GM04503 (cell line): Measurements from ENCODE around the gene MYO1C.
"Not testable (repeated sequence)": the region's sequence is repeated elsewhere in the genome, so short reads cannot be mapped to it uniquely, and the experiment has no call there.

Experiments
- DNase-seq: peaks from one replicate; pipeline ENCODE4 v3.0.0-alpha.2; 2012; ENCODE audit warnings: low read depth

Gene MYO1C

DNA sequence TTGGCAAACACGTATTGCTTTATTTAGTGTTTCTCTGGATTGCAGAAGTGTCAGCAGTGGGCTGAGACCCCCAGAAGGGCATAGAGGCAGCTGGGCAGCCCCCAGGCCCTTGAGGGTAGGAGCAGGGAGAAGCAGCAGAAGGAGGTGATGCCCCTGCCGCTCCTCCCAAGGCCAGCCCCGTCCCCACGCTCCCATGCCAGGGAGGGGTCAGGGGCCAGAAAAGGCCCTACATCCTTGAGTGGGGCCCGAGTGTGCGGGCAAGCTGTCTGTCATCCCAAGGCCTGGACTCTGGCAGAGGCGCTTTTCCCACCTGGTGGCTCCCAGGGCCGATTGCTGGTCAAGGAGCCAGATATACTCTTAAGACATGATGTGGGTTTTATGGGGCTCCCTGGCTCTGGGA is 28.3 kb downstream of the MYO1C start:
- DNase-seq, result no peak

- DNase-seq, result no peak
These were observed 30.0 kb downstream of the MYO1C start for GRCh38 chr17:1462164-1463112.

GRCh38 chr17:1461198-1461944 is 31.1 kb downstream of the MYO1C start:
- no peak for DNase-seq

DNA sequence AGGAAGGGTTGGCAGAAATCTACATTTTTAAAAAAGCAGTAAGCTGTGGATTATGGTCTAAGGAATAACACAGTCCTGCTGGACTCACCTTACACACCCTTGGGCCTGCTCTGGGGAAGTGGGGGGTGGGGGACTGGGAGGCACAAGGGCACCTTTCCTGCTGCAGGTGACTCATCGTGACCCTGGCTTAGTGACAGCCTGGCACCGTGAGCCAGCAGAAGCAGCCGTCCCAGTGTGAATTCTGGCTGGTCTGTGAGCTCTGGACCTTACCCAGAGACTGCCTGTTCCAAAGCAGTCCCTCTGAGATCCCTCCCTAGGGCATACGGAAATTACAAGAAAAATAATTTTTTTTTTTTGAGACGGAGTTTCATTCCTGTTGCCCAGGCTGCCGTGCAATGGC is 32.3 kb downstream of the MYO1C start:
- no peak for DNase-seq

DNA sequence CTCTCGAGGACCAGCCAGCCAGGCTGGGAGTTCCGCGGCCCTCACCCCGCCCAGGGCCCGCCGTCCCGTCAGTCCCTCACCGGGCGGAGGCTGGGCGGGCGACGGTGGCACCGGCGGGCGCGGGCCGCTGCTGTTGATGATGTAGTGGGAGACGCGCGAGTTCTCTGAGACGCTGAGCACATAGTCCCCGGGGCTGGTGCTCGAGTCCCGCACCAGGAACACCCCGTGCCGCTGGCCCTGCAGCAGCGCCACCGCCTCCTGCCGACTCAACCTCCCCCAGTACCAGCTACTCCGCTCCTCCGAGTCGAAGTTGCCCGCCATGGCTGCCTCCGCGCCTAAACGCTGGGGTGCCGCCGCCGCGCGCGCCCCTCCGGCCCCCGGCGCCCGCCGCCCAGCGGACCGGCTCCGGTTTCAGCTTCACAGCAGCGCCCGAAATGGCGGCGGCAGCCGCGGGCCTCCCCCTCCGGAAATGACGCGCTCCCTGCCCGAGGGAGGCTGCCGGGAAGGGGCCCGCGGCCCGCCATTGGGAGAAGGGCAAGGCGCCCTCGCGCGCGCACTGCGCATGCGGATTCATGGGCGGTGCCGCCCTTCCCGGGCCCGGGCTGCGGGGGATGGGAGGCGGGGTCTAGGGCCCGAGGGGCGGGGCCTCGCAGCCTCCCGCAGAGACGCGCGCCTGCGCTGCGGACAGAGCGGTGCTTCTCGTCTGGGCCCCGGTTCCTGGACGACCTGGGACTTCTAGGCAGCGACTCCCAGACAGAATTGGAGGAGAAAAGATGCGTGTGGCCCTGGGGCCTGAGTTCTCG is 36.5 kb downstream of the MYO1C start, which contains the start of gene CRK:
Gene CRK (minus strand): TSS at position 436 of the 803 bp plus-strand sequence. CDS start 115 bp downstream, at position 321.
- peak; percentile 65 for DNase-seq

- DNase-seq, result peak; percentile 37
These were observed 37.1 kb downstream of the MYO1C start for GRCh38 chr17:1455291-1455796.

- no peak for DNase-seq
These were observed 37.9 kb downstream of the MYO1C start for GRCh38 chr17:1454541-1454940.

DNA sequence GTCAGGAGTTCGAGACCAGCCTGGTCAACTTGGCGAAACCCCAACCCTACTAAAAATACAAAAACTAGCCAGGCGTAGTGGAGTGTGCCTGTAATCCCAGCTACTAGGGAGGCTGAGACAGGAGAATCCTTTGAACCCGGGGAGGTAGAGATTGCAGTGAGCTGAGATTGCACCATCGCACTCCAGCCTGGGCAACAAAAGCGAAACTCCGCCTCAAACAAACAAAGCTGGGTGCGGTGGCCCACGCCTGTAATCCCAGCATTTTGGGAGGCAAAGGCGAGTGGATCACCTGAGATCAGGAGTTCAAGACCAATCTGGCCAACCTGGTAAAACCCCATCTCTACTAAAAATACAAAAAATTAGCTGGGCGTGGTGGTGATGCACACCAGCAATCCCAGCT is 38.8 kb downstream of the MYO1C start:
- DNase-seq, result not testable (repeated sequence)

- no peak for DNase-seq
These were observed 39.6 kb downstream of the MYO1C start for GRCh38 chr17:1452836-1453235.

DNA sequence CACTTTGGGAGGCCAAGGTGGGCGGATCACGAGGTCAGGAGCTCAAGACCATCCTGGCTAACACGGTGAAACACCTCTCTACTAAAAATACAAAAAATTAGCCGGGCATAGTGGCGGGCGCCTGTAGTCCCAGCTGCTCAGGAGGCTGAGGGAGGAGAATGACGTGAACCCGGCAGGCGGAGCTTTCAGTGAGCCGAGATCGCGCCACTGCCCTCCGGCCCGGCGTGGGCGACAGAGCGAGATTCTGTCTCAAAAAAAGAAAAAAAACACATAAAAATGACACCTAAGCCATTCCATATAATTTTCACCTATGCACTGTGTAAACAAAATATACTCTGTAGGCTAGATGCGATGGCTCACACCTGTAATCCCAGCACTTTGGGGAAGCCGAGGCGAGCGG is 42.2 kb downstream of the MYO1C start:
- DNase-seq, result not testable (repeated sequence)

GRCh38 chr17:1449412-1449967 is 43.0 kb downstream of the MYO1C start:
- DNase-seq, result no peak

GRCh38 chr17:1447052-1447451 is 45.4 kb downstream of the MYO1C start:
- no peak for DNase-seq

DNA sequence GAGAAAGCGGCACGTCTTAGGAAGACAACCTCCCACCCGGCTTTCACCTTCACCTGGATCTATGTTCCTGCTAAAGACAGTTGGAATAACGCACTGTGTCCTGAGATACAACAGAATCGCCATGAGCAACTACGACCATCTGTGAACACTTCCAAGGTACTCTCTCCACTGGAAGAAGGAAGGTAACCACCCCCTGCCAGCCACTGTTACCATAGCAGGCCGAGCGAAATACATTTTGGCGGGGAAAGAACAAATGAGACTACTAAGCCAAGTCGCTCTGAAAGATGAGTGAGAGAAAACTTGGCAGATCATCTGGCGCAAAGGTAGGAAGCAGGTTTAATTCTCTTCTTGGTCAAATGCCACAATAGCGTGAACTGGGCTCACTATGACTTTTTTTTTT is 46.3 kb downstream of the MYO1C start:
- no peak for DNase-seq

- DNase-seq, result not testable (repeated sequence)
These were observed 46.8 kb downstream of the MYO1C start for GRCh38 chr17:1445695-1446094.

GRCh38 chr17:1442721-1443120 is 49.8 kb downstream of the MYO1C start:
- not testable (repeated sequence) for DNase-seq

DNA sequence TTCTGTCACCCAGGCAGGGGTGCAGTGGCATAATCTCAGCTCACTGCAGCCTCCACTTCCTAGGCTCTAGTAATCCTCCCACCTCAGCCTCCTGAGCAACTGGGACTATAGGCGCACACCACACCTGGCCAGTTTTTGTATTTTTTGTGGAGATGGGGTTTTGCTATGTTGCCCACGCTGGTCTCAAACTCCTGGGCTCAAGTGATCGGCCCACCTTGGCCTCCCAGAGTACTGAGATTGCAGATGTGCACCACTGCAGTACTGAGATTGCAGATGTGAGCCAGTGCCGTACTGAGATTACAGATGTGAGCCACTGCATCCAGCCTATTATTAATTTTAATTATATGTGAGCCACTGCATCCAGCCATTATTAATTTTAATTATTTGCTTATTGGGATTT is 50.3 kb downstream of the MYO1C start:
- no peak for DNase-seq

DNA sequence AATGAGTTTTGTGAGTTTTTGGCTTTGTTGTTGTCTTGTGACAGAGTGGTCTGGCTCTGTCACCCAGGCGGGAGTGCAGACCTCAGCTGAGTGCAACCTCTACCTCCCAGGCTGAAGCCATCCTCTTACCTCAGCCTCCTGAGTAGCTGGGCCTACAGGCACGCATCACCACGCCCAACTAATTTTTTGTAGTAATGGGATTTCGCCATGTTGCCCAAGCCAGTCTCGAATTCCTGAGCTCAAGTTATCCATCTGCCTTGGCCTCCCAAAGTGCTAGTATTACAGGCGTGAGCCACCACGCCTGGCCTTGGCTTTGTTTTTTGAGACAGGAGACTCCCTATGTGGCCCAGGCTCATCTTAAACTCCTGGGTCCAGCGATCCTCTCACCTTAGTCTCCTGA is 51.6 kb downstream of the MYO1C start:
- no peak for DNase-seq

DNA sequence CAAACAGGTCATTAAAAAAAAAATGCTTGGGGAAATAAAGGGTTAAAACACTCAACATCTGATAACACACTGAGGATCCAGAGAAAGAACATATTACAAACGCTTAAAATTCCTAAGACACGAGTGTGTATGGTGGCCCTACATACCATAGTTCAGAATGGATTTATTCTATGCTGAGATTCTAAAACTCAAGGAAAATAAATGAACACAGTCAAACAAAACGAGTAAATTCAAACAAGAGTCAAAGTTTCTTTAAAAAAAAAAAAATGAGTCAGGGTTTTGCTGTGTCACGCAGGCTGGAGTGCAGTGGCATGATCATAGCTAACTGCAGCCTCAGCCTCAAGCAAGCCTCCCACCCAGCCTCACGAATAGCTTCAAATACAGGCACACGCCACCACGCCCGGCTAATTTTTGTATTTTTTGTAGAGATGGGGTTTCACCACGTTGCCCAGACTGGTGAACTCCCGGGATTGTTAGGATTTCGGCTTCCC is 53.8 kb downstream of the MYO1C start:
- peak; percentile 39 for DNase-seq

DNA sequence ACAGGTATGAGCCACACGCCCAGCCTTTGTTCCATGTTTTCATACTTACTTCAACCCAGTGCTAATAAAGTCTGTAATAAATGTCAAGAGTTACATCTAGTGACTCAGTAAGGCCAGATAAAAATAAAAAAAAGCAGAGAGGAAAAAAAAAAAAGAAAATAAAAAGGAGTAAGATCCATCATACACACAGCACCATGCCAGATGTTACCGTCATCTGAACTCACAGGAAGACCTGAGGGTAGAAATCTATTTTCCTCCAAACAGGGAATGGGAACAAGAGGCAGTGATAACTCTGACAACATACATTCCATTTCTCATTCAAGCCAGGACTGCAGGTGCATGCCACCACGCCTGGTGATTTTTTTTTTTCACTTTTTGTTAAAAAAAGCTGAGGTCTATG is 57.2 kb downstream of the MYO1C start:
- no peak for DNase-seq

DNA sequence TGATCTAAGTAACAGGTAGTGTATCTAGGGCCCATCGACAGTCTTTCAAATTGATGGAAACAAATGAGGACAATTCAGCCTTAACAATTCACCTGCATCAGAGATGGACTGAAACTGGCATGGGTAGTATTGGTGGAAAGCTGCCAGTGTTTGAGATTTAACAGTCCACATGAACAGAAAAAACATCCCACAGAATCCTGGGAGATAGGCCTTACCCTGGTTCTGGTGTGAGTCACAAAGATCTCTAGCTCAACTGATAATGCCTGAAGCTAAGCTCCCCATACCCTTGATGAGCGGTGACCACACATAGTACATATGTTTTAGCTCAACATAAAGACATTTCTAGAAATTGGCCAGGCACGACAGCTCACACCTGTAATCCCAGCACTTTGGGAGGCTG is 58.3 kb downstream of the MYO1C start:
- no peak for DNase-seq

GRCh38 chr17:1431631-1432104 is 60.8 kb downstream of the MYO1C start:
- DNase-seq, result no peak
